Stimulated activated CD8-positive, alpha-beta memory T cell treated with anti-CD3 and anti-CD28 coated beads, Interleukin-7, amount 100 ng/mL, for 48 hours (primary cell): Measurements from ENCODE around the gene LMNB1.
"Not testable (repeated sequence)": the region's sequence is repeated elsewhere in the genome, so short reads cannot be mapped to it uniquely, and the experiment has no call there.

ENCODE experiments used
- DNase-seq, 2 donors: peaks; one replicate each; pipeline ENCODE4 v3.0.0-alpha.2; 2020; ENCODE audit warnings: low read depth in 1 of 2; ENCODE audit errors: extremely low read depth in 1 of 2

The LMNB1 gene

GRCh38 chr5:126777975-126778674, 1.2 kb downstream of the LMNB1 start:
- peak; percentile 88 to 95 for DNase-seq

- peak in 1 of 2 donors; percentile 7 for DNase-seq
Observed at GRCh38 chr5:126778675-126779403, 1.9 kb downstream of the LMNB1 start.

GRCh38 chr5:126780165-126780827, 3.4 kb downstream of the LMNB1 start:
- peak in 1 of 2 donors; percentile 26 for DNase-seq

GRCh38 chr5:126788409-126788808, 11.5 kb downstream of the LMNB1 start:
- peak; percentile 17 to 20 for DNase-seq

GRCh38 chr5:126793097-126793496, 16.2 kb downstream of the LMNB1 start:
- DNase-seq = no peak

- not testable (repeated sequence) for DNase-seq
Observed at GRCh38 chr5:126793648-126794047, 16.7 kb downstream of the LMNB1 start.

GRCh38 chr5:126794157-126794828, 17.4 kb downstream of the LMNB1 start:
- DNase-seq = no peak

GRCh38 chr5:126799780-126800179, 22.8 kb downstream of the LMNB1 start:
- DNase-seq = no peak

- no peak for DNase-seq
Observed at GRCh38 chr5:126801174-126801991, 24.4 kb downstream of the LMNB1 start.

- no peak for DNase-seq
Observed at GRCh38 chr5:126801992-126802294, 25.0 kb downstream of the LMNB1 start.

- DNase-seq = no peak
Observed at GRCh38 chr5:126805063-126805462, 28.1 kb downstream of the LMNB1 start.

GRCh38 chr5:126808521-126808988, 31.6 kb downstream of the LMNB1 start:
- DNase-seq = no peak

GRCh38 chr5:126809916-126810315, 33.0 kb downstream of the LMNB1 start:
- no peak for DNase-seq

- DNase-seq = no peak
Observed at GRCh38 chr5:126810596-126811380, 33.9 kb downstream of the LMNB1 start.

GRCh38 chr5:126811515-126812198, 34.7 kb downstream of the LMNB1 start:
- no peak for DNase-seq

- DNase-seq = no peak
Observed at GRCh38 chr5:126812199-126812570, 35.2 kb downstream of the LMNB1 start.

GRCh38 chr5:126813799-126814198, 36.9 kb downstream of the LMNB1 start:
- DNase-seq = not testable (repeated sequence)

- DNase-seq = no peak
Observed at GRCh38 chr5:126814721-126815404, 37.9 kb downstream of the LMNB1 start.

GRCh38 chr5:126816649-126817048, 39.7 kb downstream of the LMNB1 start:
- no peak for DNase-seq
